ENCODE results near the gene NUDT16L1. TPM values are rescaled to one million over a fixed set of nuclear protein-coding genes. Genes with fewer than 3 reads are reported as not detected.

NUDT16L1 gene
- total RNA-seq, 1 donor from 2014 or later: 61.9 TPM

- Histone ChIP-seq H3K27ac (replicated peaks) (no peak overlapping the region), H3K4me1 (peaks cover 11% of the 10 kb centered on the region), H3K9me3 (replicated peaks) (no peaks in the 10 kb centered on the region), H3K36me3 (peaks cover 9% of the 10 kb centered on the region), H3K27me3 (ENCODE audit: low read depth) (no peaks in the 10 kb centered on the region), H3K4me3 (no peak overlapping the region)
- intact Hi-C loops (cut with micrococcal nuclease): no loop called here
- no peak for DNase-seq
- TF ChIP-seq, protein P1, sequence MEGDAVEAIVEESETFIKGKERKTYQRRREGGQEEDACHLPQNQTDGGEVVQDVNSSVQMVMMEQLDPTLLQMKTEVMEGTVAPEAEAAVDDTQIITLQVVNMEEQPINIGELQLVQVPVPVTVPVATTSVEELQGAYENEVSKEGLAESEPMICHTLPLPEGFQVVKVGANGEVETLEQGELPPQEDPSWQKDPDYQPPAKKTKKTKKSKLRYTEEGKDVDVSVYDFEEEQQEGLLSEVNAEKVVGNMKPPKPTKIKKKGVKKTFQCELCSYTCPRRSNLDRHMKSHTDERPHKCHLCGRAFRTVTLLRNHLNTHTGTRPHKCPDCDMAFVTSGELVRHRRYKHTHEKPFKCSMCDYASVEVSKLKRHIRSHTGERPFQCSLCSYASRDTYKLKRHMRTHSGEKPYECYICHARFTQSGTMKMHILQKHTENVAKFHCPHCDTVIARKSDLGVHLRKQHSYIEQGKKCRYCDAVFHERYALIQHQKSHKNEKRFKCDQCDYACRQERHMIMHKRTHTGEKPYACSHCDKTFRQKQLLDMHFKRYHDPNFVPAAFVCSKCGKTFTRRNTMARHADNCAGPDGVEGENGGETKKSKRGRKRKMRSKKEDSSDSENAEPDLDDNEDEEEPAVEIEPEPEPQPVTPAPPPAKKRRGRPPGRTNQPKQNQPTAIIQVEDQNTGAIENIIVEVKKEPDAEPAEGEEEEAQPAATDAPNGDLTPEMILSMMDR (IDR thresholded peaks at IDR 0.05; ENCODE audit: borderline replicate concordance): no peak
These were observed 51.4 kb downstream of the NUDT16L1 start for GRCh38 chr16:4744555-4745273.

DNA sequence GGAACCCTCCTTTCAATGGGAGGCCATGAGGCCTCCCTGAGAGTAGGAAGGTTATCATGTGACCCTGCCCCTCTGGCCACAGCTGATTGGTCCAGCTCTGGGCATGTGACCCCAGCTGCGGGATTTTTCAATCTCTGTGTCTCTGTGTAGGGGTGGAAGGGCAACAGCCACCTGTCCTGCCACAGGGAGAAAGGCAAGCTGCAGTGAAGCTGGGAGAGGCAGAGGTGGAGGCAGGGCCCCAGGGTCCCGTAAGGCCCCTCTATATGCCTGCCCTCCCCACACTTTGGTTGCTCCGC, 51.9 kb downstream of the NUDT16L1 start:
- no peaks in the 10 kb centered on the region for H3K27me3 ChIP-seq (ENCODE audit: low read depth)
- no peak overlapping the region for H3K4me3 ChIP-seq
- intact Hi-C loops (cut with micrococcal nuclease): no loop called here
- peaks cover 11% of the 10 kb centered on the region for H3K4me1 ChIP-seq
- peaks cover 15% of the 10 kb centered on the region for H3K36me3 ChIP-seq
- no peak overlapping the region for H3K27ac ChIP-seq (replicated peaks)
- no peak for DNase-seq
- H3K9me3 ChIP-seq (replicated peaks): no peaks in the 10 kb centered on the region
- TF ChIP-seq, protein P1 (IDR thresholded peaks at IDR 0.05; ENCODE audit: borderline replicate concordance): no peak

Small RNAs within 50 kb of the gene (microRNA-seq; reads per million reads assigned to microRNA genes)
- gene MIR6769A: not detected

Other genes starting within 250 kb of the NUDT16L1 start
- 21.9 TPM for gene NMRAL1, start 218.9 kb upstream of the NUDT16L1 start, total RNA-seq
- gene HMOX2, start 217.2 kb upstream of the NUDT16L1 start, total RNA-seq: 115 TPM
- gene CDIP1, start 154.8 kb upstream of the NUDT16L1 start, total RNA-seq: 48.5 TPM
- gene C16orf96, start 137.2 kb upstream of the NUDT16L1 start, total RNA-seq: 0.08 TPM
- gene UBALD1, start 78.7 kb upstream of the NUDT16L1 start, total RNA-seq: 24.7 TPM
- 30.5 TPM for gene MGRN1, start 68.7 kb upstream of the NUDT16L1 start, total RNA-seq
- gene ANKS3, start 40.7 kb downstream of the NUDT16L1 start, total RNA-seq: 8.7 TPM
- 0.77 TPM for gene DNAAF8, start 41.0 kb downstream of the NUDT16L1 start, total RNA-seq
- gene ZNF500, start 73.6 kb downstream of the NUDT16L1 start, total RNA-seq: 5.4 TPM
- gene SEPTIN12, start 94.8 kb downstream of the NUDT16L1 start, total RNA-seq: not detected
- gene SMIM22, start 101.8 kb downstream of the NUDT16L1 start, total RNA-seq: not detected
- 97.4 TPM for gene ROGDI, start 109.1 kb downstream of the NUDT16L1 start, total RNA-seq
- 86.7 TPM for gene GLYR1, start 153.7 kb downstream of the NUDT16L1 start, total RNA-seq
- gene UBN1, start 153.9 kb downstream of the NUDT16L1 start, total RNA-seq: 41.1 TPM
- gene PPL, start 243.6 kb downstream of the NUDT16L1 start, total RNA-seq: 7.6 TPM

Data from left ventricle myocardium inferior (tissue), 1 donor.